ENCODE measurements around the gene RPS21. TPM values are rescaled to one million over a fixed set of nuclear protein-coding genes. Genes with fewer than 3 reads are reported as not detected.

The RPS21 gene
- total RNA-seq, 4 donors from 2014 or later: 1,582 to 2,182 (median 2,056) TPM

GRCh38 chr20:62428396-62429295 is 41.7 kb downstream of the RPS21 start:
- ATAC-seq (ENCODE audit: low FRiP score) (no peak), DNase-seq (ENCODE audit: low spot score) (no peak)
- TF ChIP-seq CTCF (IDR thresholded peaks at IDR 0.05): no peak

DNA sequence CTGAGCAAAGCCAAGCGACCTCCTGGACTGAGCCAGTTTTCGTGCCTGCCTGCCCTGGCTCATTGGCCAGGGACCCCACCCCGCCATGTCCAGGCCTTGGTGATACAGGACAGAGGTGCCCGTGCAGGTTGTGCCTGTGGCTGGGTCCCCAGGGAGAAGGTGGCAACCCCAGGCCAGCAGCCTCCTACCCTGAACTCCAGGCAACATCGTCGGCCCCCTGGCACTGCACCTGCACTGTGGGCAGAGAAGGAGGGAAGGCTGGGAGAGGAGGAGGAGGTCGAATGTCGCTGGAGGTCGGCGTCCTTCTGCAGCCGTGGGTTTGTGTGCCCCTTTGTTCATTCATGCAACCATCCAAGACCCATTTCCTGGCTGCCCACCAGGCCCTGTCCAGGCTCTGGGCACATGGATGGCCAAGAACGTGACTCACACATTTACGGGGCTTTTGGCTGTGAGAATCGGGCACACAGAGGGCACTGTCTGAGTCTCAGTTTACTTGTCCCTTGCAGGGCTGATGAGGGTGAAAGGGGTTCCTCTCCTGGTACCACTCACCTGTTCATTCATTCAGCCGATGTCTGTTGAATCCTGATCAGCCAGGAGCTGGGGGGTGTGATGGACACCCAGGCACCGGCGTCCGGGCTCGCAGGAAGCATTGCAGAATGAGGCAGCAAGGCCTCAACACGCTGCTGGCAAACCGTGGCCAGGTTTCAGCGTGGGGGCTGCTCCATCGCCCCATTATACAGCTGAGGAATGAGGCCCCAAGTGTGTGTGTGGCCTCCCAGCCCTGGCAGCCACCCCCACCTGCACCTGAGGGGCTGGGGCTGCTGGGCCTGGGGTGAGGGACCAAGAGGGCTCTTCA is 42.8 kb downstream of the RPS21 start:
- no peak for TF ChIP-seq CTCF (IDR thresholded peaks at IDR 0.05)
- DNase-seq (ENCODE audit: low spot score): no peak
- no peak for ATAC-seq (ENCODE audit: low FRiP score)

DNA sequence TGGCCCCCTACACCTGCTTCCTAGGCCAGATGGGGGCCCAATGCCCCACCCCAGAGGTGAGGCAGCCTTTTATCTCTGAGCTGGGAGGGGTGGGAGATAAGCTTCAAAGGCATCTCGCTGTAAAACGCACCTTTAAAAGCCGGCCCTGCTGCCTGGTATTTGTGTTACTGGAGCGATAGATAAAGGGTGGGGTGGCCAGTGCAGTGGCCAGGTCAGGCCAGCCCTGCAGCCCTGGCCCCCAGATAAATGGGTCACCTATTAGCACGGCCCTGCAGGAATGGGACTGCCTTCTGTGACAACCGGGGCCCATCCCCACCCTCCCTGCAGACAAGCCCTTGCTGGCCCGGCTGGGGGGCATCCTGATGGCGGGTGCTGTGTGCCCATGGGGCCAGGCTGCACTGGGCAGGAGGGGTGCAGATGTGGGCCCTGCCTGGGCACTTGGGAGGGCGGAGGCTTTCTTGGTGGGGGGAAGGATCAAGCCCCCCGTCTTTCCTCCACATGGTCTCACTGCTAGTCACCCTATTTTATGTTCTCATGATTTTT is 43.5 kb downstream of the RPS21 start:
- DNase-seq (ENCODE audit: low spot score) (no peak), ATAC-seq (ENCODE audit: low FRiP score) (no peak)
- no peak for TF ChIP-seq CTCF (IDR thresholded peaks at IDR 0.05)

- no peak for TF ChIP-seq CTCF (IDR thresholded peaks at IDR 0.05)
- ATAC-seq (ENCODE audit: low FRiP score): no peak
- no peak for DNase-seq (ENCODE audit: low spot score)
These were observed 44.1 kb downstream of the RPS21 start for GRCh38 chr20:62430866-62431447.

GRCh38 chr20:62433658-62434497 is 47.0 kb downstream of the RPS21 start:
- DNase-seq (ENCODE audit: low spot score) (no peak), ATAC-seq (ENCODE audit: low FRiP score) (no peak)
- TF ChIP-seq CTCF (IDR thresholded peaks at IDR 0.05): no peak

DNA sequence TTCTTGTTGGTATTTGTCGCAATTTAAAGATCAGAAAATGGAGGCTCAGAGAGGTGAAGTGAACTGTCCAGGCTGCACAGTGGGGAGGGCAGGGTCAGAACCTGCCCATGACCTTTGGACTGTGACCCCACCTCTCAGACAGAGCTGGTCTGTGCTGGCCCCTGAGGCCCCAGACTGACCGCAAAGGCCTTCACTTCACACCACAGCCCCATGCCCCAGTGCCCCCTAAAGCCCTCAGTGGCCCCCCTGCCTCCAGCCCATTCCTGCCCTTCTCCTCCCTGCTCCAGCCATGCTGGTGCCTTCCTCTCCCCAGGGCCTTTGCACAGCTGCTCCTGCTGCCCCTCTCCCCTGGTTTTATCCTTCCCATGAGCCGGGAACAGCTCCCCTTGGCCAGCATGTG is 49.8 kb downstream of the RPS21 start:
- TF ChIP-seq CTCF (IDR thresholded peaks at IDR 0.05): no peak
- DNase-seq (ENCODE audit: low spot score) (no peak), ATAC-seq (ENCODE audit: low FRiP score) (no peak)
